ENCODE data around the gene MCTP2. TPM values are rescaled to one million over a fixed set of nuclear protein-coding genes. Genes with fewer than 3 reads are reported as not detected.
"Not testable (repeated sequence)": the region's sequence is repeated elsewhere in the genome, so short reads cannot be mapped to it uniquely, and the experiment has no call there.

The MCTP2 gene
- total and polyA plus RNA-seq, 2 donors: 6.7 to 9.3 TPM

DNA sequence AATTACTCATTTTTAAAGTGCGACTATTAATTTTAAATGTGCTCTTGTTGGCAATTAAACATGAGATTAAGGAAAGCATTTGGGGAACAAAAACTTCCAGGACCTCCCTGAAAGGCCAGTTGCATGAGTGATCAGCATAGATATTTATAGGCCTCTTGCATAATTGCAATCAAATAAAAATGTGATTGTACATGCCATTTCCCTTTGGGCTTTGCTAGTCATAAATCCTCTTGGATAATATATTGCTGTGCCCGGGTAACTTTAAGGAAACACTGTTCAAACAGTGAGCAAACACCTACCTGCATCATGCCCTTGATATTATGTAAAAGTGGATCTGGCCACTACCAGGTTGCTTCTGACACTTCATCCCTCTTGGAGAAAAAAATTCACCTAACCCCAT, 239.1 kb downstream of the MCTP2 start:
- Histone ChIP-seq H3K4me3 (ENCODE audit: low read length in 2 of 2) (no peak overlapping the region), H3K9me3 (ENCODE audit: control insufficient read depth in 2 of 2, insufficient read depth in 1 of 2, low read length in 1 of 2) (no peaks in the 10 kb centered on the region), H3K4me1 (ENCODE audit: control insufficient read depth in 2 of 2, insufficient read depth in 2 of 2, low read length in 2 of 2) (no peaks in the 10 kb centered on the region), H3K36me3 (ENCODE audit: control insufficient read depth in 2 of 2, insufficient read depth in 2 of 2, low read length in 1 of 2) (no peaks in the 10 kb centered on the region), H3K27ac (ENCODE audit: low read depth in 1 of 2, low read length in 1 of 2) (no peak overlapping the region), H3K27me3 (ENCODE audit: control insufficient read depth in 2 of 2, insufficient read depth in 1 of 2, low read length in 1 of 2) (no peaks in the 10 kb centered on the region)
- WGBS: 79% methylated on average over 2 of the region's 2 CpGs
- no peak for DNase-seq (ENCODE audit: low read depth in 6 of 9, low spot score in 9 of 9)

DNA sequence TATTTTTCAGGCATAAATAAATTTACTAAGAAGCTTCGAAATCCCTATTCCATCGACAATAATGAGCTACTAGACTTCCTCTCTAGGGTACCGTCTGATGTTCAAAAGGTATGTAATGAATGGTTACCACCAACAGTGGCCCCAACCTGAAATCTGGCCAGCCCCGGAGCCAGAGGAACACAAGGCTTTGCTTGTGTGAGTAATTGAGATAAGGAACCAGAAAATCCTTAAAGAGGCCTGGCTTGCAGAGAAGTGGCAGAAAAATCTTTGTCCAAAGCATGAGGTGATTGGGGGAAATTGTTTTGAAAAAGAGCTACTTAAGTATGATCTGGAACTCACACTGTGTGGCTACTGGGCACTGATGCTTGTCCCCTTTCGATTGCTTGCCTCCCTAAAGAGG, 245.3 kb downstream of the MCTP2 start:
- Histone ChIP-seq H3K36me3 (ENCODE audit: control insufficient read depth in 2 of 2, insufficient read depth in 2 of 2, low read length in 1 of 2) (no peaks in the 10 kb centered on the region), H3K27me3 (ENCODE audit: control insufficient read depth in 2 of 2, insufficient read depth in 1 of 2, low read length in 1 of 2) (no peaks in the 10 kb centered on the region), H3K4me3 (ENCODE audit: low read length in 2 of 2) (no peak overlapping the region), H3K27ac (ENCODE audit: low read depth in 1 of 2, low read length in 1 of 2) (no peak overlapping the region), H3K9me3 (ENCODE audit: control insufficient read depth in 2 of 2, insufficient read depth in 1 of 2, low read length in 1 of 2) (no peaks in the 10 kb centered on the region), H3K4me1 (ENCODE audit: control insufficient read depth in 2 of 2, insufficient read depth in 2 of 2, low read length in 2 of 2) (no peaks in the 10 kb centered on the region)
- 96% methylated on average over 5 of the region's 5 CpGs for WGBS
- no peak for DNase-seq (ENCODE audit: low read depth in 6 of 9, low spot score in 9 of 9)

DNA sequence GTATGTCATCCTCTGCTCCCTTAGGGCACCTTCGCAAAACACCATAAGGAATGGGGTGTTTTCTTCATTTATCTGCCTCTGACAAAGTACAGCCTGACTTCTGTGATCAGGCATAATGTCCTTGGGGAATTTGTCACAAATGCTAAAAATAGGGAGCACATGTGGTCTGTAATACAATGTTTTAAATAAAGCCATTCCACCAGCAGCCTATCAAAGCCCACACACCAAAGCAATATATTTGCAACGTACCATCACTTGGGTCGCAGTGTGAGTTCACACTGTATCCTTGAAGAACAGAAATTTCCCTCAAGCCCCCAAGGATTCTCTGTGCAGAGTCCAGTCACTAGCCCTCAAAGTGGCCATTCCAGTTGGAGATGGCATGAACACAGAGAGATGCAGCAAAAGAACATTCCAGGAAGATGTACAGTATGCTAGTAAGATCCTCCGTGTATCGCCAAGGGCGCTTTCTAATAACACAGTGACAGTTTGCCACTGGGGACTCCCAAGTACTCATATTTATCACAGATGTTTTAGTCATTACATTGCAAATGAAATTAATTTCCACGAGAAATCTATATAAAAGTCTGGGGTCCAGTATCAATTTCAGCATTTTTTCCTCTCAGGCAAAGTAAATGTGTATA, 246.7 kb downstream of the MCTP2 start:
- Histone ChIP-seq H3K4me1 (ENCODE audit: control insufficient read depth in 2 of 2, insufficient read depth in 2 of 2, low read length in 2 of 2) (no peaks in the 10 kb centered on the region), H3K27ac (ENCODE audit: low read depth in 1 of 2, low read length in 1 of 2) (no peak overlapping the region), H3K36me3 (ENCODE audit: control insufficient read depth in 2 of 2, insufficient read depth in 2 of 2, low read length in 1 of 2) (no peaks in the 10 kb centered on the region), H3K4me3 (ENCODE audit: low read length in 2 of 2) (no peak overlapping the region), H3K9me3 (ENCODE audit: control insufficient read depth in 2 of 2, insufficient read depth in 1 of 2, low read length in 1 of 2) (no peaks in the 10 kb centered on the region), H3K27me3 (ENCODE audit: control insufficient read depth in 2 of 2, insufficient read depth in 1 of 2, low read length in 1 of 2) (no peaks in the 10 kb centered on the region)
- DNase-seq (ENCODE audit: low read depth in 6 of 9, low spot score in 9 of 9): no peak
- WGBS: 98% methylated on average over 7 of the region's 7 CpGs

DNA sequence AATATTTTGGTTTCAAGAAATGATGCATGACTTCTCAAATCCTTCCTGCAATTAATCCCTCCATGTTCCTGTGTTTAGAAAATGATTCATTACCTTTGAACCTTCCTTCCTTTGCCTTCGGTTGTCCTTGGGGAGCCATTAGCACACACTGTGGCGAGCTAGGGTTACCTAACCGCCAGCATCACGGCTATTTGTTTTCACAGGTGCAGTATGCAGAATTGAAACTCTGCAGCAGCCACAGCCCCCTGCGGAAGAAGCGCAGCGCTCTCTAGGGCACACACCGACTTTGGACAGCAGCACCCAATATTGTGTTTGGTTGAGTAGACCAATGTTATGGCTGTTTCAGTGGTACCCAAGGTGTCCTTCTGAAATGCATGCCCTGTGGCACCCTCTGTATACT, 247.4 kb downstream of the MCTP2 start:
- Histone ChIP-seq H3K9me3 (ENCODE audit: control insufficient read depth in 2 of 2, insufficient read depth in 1 of 2, low read length in 1 of 2) (no peaks in the 10 kb centered on the region), H3K36me3 (ENCODE audit: control insufficient read depth in 2 of 2, insufficient read depth in 2 of 2, low read length in 1 of 2) (no peaks in the 10 kb centered on the region), H3K27ac (ENCODE audit: low read depth in 1 of 2, low read length in 1 of 2) (no peak overlapping the region), H3K4me3 (ENCODE audit: low read length in 2 of 2) (no peak overlapping the region), H3K27me3 (ENCODE audit: control insufficient read depth in 2 of 2, insufficient read depth in 1 of 2, low read length in 1 of 2) (no peaks in the 10 kb centered on the region), H3K4me1 (ENCODE audit: control insufficient read depth in 2 of 2, insufficient read depth in 2 of 2, low read length in 2 of 2) (no peaks in the 10 kb centered on the region)
- 90% methylated on average over 8 of the region's 8 CpGs for WGBS
- DNase-seq (ENCODE audit: low read depth in 6 of 9, low spot score in 9 of 9): no peak

DNA sequence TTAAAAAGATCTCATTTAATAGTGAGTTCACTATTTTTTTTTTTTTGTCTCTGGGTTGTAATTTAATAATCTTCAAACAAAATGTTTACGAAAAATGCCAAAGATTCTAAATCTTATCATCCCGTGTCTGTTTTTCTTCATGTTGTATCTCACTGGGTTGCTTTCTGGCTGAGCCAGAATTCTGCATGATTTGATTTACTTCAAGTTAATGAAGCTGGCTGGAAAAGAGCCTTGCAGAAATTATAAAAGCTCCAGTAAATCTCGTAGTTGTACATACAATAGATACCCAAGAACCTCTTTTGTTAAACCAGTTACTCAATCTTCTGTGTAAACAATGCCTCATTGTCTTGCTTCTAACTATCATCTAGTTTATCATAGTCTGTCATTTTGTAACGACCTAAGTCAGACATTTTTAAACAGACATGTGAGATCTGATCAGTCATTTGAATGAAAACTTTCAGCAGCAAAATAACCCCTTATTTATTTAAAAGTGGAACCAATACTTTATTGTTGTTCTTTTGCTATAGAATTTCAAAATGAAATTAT, 249.0 kb downstream of the MCTP2 start:
- no peak for DNase-seq (ENCODE audit: low read depth in 6 of 9, low spot score in 9 of 9)
- H3K27ac ChIP-seq (ENCODE audit: low read depth in 1 of 2, low read length in 1 of 2): no peak overlapping the region
- no peak overlapping the region for H3K4me3 ChIP-seq (ENCODE audit: low read length in 2 of 2)
- H3K36me3 ChIP-seq (ENCODE audit: control insufficient read depth in 2 of 2, insufficient read depth in 2 of 2, low read length in 1 of 2): no peaks in the 10 kb centered on the region
- 89% methylated on average over 4 of the region's 4 CpGs for WGBS
- no peaks in the 10 kb centered on the region for H3K9me3 ChIP-seq (ENCODE audit: control insufficient read depth in 2 of 2, insufficient read depth in 1 of 2, low read length in 1 of 2)
- H3K27me3 ChIP-seq (ENCODE audit: control insufficient read depth in 2 of 2, insufficient read depth in 1 of 2, low read length in 1 of 2): no peaks in the 10 kb centered on the region
- no peaks in the 10 kb centered on the region for H3K4me1 ChIP-seq (ENCODE audit: control insufficient read depth in 2 of 2, insufficient read depth in 2 of 2, low read length in 2 of 2)

DNA sequence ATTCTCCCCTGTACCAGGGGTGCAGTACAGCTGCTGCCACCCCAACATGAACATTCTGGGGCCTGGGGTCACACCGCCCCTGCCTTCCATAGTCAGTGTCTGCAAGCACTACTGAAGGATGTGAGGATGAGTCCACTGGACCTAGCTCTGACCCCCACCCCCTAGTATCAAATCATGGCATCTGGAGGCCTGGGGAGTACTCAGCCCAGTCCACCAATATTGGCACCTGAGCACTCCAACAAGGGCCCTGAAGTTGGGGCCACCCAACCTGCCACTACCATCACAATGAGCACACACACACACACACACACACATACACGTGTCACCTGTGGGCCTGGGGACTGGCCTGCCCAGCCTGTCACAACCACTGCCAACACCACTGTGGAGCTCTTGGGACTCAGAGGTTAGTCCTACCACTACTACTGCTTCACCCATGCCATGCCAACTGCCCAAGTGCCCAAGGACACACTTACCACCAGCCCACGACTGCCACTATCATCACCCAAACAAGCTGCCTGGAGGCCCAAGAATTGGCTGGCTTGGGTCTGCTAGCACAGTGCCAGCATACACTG, 253.9 kb downstream of the MCTP2 start:
- Histone ChIP-seq H3K4me3 (ENCODE audit: low read length in 2 of 2) (no peak overlapping the region), H3K27ac (ENCODE audit: low read depth in 1 of 2, low read length in 1 of 2) (no peak overlapping the region), H3K36me3 (ENCODE audit: control insufficient read depth in 2 of 2, insufficient read depth in 2 of 2, low read length in 1 of 2) (no peaks in the 10 kb centered on the region), H3K27me3 (ENCODE audit: control insufficient read depth in 2 of 2, insufficient read depth in 1 of 2, low read length in 1 of 2) (no peaks in the 10 kb centered on the region), H3K4me1 (ENCODE audit: control insufficient read depth in 2 of 2, insufficient read depth in 2 of 2, low read length in 2 of 2) (no peaks in the 10 kb centered on the region), H3K9me3 (ENCODE audit: control insufficient read depth in 2 of 2, insufficient read depth in 1 of 2, low read length in 1 of 2) (no peaks in the 10 kb centered on the region)
- 93% methylated on average over 3 of the region's 3 CpGs for WGBS
- no peak for DNase-seq (ENCODE audit: low read depth in 6 of 9, low spot score in 9 of 9)

DNA sequence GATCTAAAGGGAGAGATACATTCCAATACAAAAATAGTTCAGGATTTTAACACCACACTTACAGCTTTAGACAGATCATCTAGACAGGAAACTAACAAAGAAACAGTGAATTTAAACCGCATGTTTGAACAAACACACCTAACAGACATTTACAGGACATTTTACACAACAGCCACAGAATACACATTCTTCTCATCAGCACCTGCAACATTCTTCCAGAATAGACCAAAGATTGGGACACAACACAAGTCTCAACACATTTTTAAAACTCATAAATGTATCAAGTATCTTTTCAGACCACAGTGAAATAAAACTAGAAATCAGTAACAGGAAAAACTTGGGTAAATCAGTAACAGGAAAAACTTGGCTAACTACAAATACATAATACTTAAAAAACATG, 256.3 kb downstream of the MCTP2 start:
- Histone ChIP-seq H3K4me1 (ENCODE audit: control insufficient read depth in 2 of 2, insufficient read depth in 2 of 2, low read length in 2 of 2) (no peaks in the 10 kb centered on the region), H3K4me3 (ENCODE audit: low read length in 2 of 2) (no peak overlapping the region), H3K36me3 (ENCODE audit: control insufficient read depth in 2 of 2, insufficient read depth in 2 of 2, low read length in 1 of 2) (no peaks in the 10 kb centered on the region), H3K27me3 (ENCODE audit: control insufficient read depth in 2 of 2, insufficient read depth in 1 of 2, low read length in 1 of 2) (no peaks in the 10 kb centered on the region), H3K27ac (ENCODE audit: low read depth in 1 of 2, low read length in 1 of 2) (no peak overlapping the region), H3K9me3 (ENCODE audit: control insufficient read depth in 2 of 2, insufficient read depth in 1 of 2, low read length in 1 of 2) (no peaks in the 10 kb centered on the region)
- no peak for DNase-seq (ENCODE audit: low read depth in 6 of 9, low spot score in 9 of 9)
- WGBS: 95% methylated on average over 1 of the region's 1 CpG

DNA sequence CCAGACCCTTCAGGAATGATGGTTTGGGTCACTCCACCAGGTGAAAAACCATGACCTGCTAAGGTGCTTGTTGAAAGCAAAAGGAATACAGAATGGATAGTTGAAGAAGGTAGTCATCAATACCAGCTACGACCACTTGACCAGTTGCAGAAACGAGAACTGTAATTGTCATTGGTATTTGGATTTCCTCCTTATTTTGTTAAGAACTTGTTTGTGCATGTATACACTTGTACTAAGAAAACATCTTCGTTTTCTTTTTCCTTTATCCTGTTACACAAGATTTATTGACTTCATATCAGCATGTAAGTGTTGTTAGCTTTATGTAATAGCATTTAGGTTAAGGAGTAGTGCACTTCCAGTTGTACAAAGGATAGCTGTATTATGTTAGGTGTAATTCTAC, 261.8 kb downstream of the MCTP2 start:
- Histone ChIP-seq H3K4me1 (ENCODE audit: control insufficient read depth in 2 of 2, insufficient read depth in 2 of 2, low read length in 2 of 2) (no peaks in the 10 kb centered on the region), H3K4me3 (ENCODE audit: low read length in 2 of 2) (no peak overlapping the region), H3K27me3 (ENCODE audit: control insufficient read depth in 2 of 2, insufficient read depth in 1 of 2, low read length in 1 of 2) (no peaks in the 10 kb centered on the region), H3K27ac (ENCODE audit: low read depth in 1 of 2, low read length in 1 of 2) (no peak overlapping the region), H3K9me3 (ENCODE audit: control insufficient read depth in 2 of 2, insufficient read depth in 1 of 2, low read length in 1 of 2) (no peaks in the 10 kb centered on the region), H3K36me3 (ENCODE audit: control insufficient read depth in 2 of 2, insufficient read depth in 2 of 2, low read length in 1 of 2) (no peaks in the 10 kb centered on the region)
- DNase-seq (ENCODE audit: low read depth in 6 of 9, low spot score in 9 of 9): no peak
- 87% methylated on average over 3 of the region's 3 CpGs for WGBS

DNA sequence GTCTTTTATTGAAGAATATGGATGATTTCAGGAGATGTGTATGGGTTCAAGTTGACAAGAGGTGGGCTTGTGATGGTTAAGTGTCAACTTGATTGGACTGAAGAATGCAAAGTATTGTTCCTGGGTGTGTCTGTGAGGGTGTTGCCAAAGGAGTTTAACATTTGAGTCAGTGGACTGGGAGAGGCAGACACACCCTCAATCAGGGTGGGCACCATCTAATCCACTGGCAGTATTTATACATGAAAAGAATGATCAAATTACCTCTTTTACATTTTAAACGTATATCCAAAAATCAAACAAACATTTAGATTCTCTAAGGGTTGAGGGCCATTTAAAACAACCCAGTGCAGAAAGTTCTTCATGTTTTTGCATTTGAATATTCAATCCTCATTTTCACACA, 262.2 kb downstream of the MCTP2 start:
- not testable (repeated sequence) for H3K27me3 ChIP-seq (ENCODE audit: control insufficient read depth in 2 of 2, insufficient read depth in 1 of 2, low read length in 1 of 2); H3K27ac ChIP-seq (ENCODE audit: low read depth in 1 of 2, low read length in 1 of 2); H3K36me3 ChIP-seq (ENCODE audit: control insufficient read depth in 2 of 2, insufficient read depth in 2 of 2, low read length in 1 of 2); DNase-seq (ENCODE audit: low read depth in 6 of 9, low spot score in 9 of 9); H3K4me1 ChIP-seq (ENCODE audit: control insufficient read depth in 2 of 2, insufficient read depth in 2 of 2, low read length in 2 of 2); H3K9me3 ChIP-seq (ENCODE audit: control insufficient read depth in 2 of 2, insufficient read depth in 1 of 2, low read length in 1 of 2); H3K4me3 ChIP-seq (ENCODE audit: low read length in 2 of 2)
- WGBS: 93% methylated on average over 1 of the region's 1 CpG
